Activated naive CD4-positive, alpha-beta T cell treated with anti-CD3 and anti-CD28 coated beads, Interleukin-2, amount 50 U/mL, for 72 hours (primary cell): ENCODE measurements around the gene KRTAP9-3. TPM values are rescaled to one million over a fixed set of nuclear protein-coding genes. Genes with fewer than 3 reads are reported as not detected.
A peak's percentile ranks its signal among the peaks of the same experiment; 100 is the strongest.
"Not testable (repeated sequence)": the region's sequence is repeated elsewhere in the genome, so short reads cannot be mapped to it uniquely, and the experiment has no call there.

Experiments used
- ATAC-seq, 2 donors: fragments of 150-1000 bp; cut with Tn5 transposase; 2 replicates each; pipeline ENCODE4 v1.10.0; 2021; ENCODE audit warnings: mild to moderate bottlenecking in 2 of 2, moderate library complexity in 2 of 2
- DNase-seq, 2 donors: peaks; one replicate each; pipeline ENCODE4 v3.0.0; 2021 to 2022; ENCODE audit warnings: low spot score in 2 of 2
- H3K27ac Mint-ChIP-seq, 2 donors: one replicate each; pipeline ENCODE4 v1.8.0; 2022; ENCODE audit warnings: mild to moderate bottlenecking in 2 of 2, mixed read lengths in 2 of 2
- H3K36me3 Mint-ChIP-seq, 2 donors: one replicate each; pipeline ENCODE4 v1.8.0; 2022; ENCODE audit warnings: mixed read lengths in 2 of 2
- H3K9me3 Mint-ChIP-seq, 2 donors: one replicate each; pipeline ENCODE4 v1.8.0; 2022; ENCODE audit warnings: mixed read lengths in 2 of 2
- total RNA-seq, 2 donors: library from RNA; stranded (reverse); gene quantifications; one replicate each; pipeline ENCODE4 v1.2.3, GENCODE V29; 2022

KRTAP9-3 gene
- total RNA-seq, 2 donors from 2014 or later: not detected

GRCh38 chr17:41237116-41237515 is 4.9 kb downstream of the KRTAP9-3 start:
- H3K36me3 Mint-ChIP-seq, DNase-seq, H3K9me3 Mint-ChIP-seq, H3K27ac Mint-ChIP-seq, ATAC-seq: not testable (repeated sequence)

GRCh38 chr17:41237949-41238437 is 5.7 kb downstream of the KRTAP9-3 start, which contains the start of gene KRTAP9-8:
TSS of gene KRTAP9-8 (plus strand) at chr17:41237999. CDS start at chr17:41238052, 53 bp downstream.
- H3K27ac Mint-ChIP-seq, H3K9me3 Mint-ChIP-seq, H3K36me3 Mint-ChIP-seq, DNase-seq, ATAC-seq: not testable (repeated sequence)

GRCh38 chr17:41246995-41247787 is 14.9 kb downstream of the KRTAP9-3 start:
- ATAC-seq, DNase-seq, H3K9me3 Mint-ChIP-seq, H3K36me3 Mint-ChIP-seq: not testable (repeated sequence)
- peak overlapping the region in 1 of 2 donors; percentile 5 for H3K27ac Mint-ChIP-seq

GRCh38 chr17:41249637-41250240 is 17.5 kb downstream of the KRTAP9-3 start, which contains the start of gene KRTAP9-4:
TSS of gene KRTAP9-4 (plus strand) at chr17:41249687. CDS start at chr17:41249721, 34 bp downstream.
- not testable (repeated sequence) for DNase-seq, ATAC-seq, H3K27ac Mint-ChIP-seq, H3K9me3 Mint-ChIP-seq, H3K36me3 Mint-ChIP-seq

- H3K9me3 Mint-ChIP-seq: no peaks in the 10 kb centered on the region
- no peak for DNase-seq
- H3K36me3 Mint-ChIP-seq: no peaks in the 10 kb centered on the region
- no peak for ATAC-seq
- no peak overlapping the region for H3K27ac Mint-ChIP-seq
Observed at GRCh38 chr17:41251261-41251660, 19.0 kb downstream of the KRTAP9-3 start.

GRCh38 chr17:41254861-41255260 is 22.6 kb downstream of the KRTAP9-3 start:
- ATAC-seq: no peak
- Mint-ChIP-seq H3K36me3 (no peaks in the 10 kb centered on the region), H3K27ac (no peak overlapping the region), H3K9me3 (no peaks in the 10 kb centered on the region)
- no peak for DNase-seq

- not testable (repeated sequence) for DNase-seq, H3K9me3 Mint-ChIP-seq, H3K36me3 Mint-ChIP-seq, H3K27ac Mint-ChIP-seq, ATAC-seq
Observed at GRCh38 chr17:41255381-41256290, 23.4 kb downstream of the KRTAP9-3 start, which contains the start of gene KRTAP9-9. TSS of gene KRTAP9-9 (plus strand) at chr17:41255384.

- Mint-ChIP-seq H3K27ac (no peak overlapping the region), H3K36me3 (no peaks in the 10 kb centered on the region), H3K9me3 (no peaks in the 10 kb centered on the region)
- ATAC-seq (no peak), DNase-seq (no peak)
Observed at GRCh38 chr17:41256291-41256685, 24.0 kb downstream of the KRTAP9-3 start.

GRCh38 chr17:41258406-41258805 is 26.2 kb downstream of the KRTAP9-3 start:
- Mint-ChIP-seq H3K9me3 (no peaks in the 10 kb centered on the region), H3K27ac (no peak overlapping the region), H3K36me3 (no peaks in the 10 kb centered on the region)
- no peak for ATAC-seq
- DNase-seq: no peak

- Mint-ChIP-seq H3K27ac (no peak overlapping the region), H3K9me3 (no peaks in the 10 kb centered on the region), H3K36me3 (no peaks in the 10 kb centered on the region)
- DNase-seq (no peak), ATAC-seq (no peak)
Observed at GRCh38 chr17:41263212-41263611, 31.0 kb downstream of the KRTAP9-3 start.

- no peak for DNase-seq
- no peaks in the 10 kb centered on the region for H3K9me3 Mint-ChIP-seq
- H3K36me3 Mint-ChIP-seq: no peaks in the 10 kb centered on the region
- ATAC-seq: no peak
- no peak overlapping the region for H3K27ac Mint-ChIP-seq
Observed at GRCh38 chr17:41264599-41264998, 32.4 kb downstream of the KRTAP9-3 start.

GRCh38 chr17:41265078-41265477 is 32.8 kb downstream of the KRTAP9-3 start, which contains the start of gene KRTAP9-6:
TSS of gene KRTAP9-6 (plus strand) at chr17:41265378. CDS start at chr17:41265378, 0 bp downstream.
- DNase-seq (no peak), ATAC-seq (no peak)
- no peaks in the 10 kb centered on the region for H3K36me3 Mint-ChIP-seq
- H3K27ac Mint-ChIP-seq: no peak within 1 kb of the TSS
- H3K9me3 Mint-ChIP-seq: no peaks in the 10 kb centered on the region

GRCh38 chr17:41267711-41268110 is 35.5 kb downstream of the KRTAP9-3 start:
- H3K36me3 Mint-ChIP-seq: no peaks in the 10 kb centered on the region
- no peaks in the 10 kb centered on the region for H3K9me3 Mint-ChIP-seq
- ATAC-seq: no peak
- no peak overlapping the region for H3K27ac Mint-ChIP-seq
- DNase-seq: no peak

GRCh38 chr17:41271323-41271722 is 39.1 kb downstream of the KRTAP9-3 start:
- H3K9me3 Mint-ChIP-seq, H3K36me3 Mint-ChIP-seq, ATAC-seq, DNase-seq, H3K27ac Mint-ChIP-seq: not testable (repeated sequence)

GRCh38 chr17:41271858-41272257 is 39.6 kb downstream of the KRTAP9-3 start:
- DNase-seq: no peak
- no peaks in the 10 kb centered on the region for H3K36me3 Mint-ChIP-seq
- H3K9me3 Mint-ChIP-seq: no peaks in the 10 kb centered on the region
- no peak for ATAC-seq
- H3K27ac Mint-ChIP-seq: no peak overlapping the region

- not testable (repeated sequence) for ATAC-seq, H3K9me3 Mint-ChIP-seq, DNase-seq, H3K27ac Mint-ChIP-seq, H3K36me3 Mint-ChIP-seq
Observed at GRCh38 chr17:41275648-41276190, 43.5 kb downstream of the KRTAP9-3 start, which contains the start of gene KRTAP9-7. TSS of gene KRTAP9-7 (plus strand) at chr17:41275698. CDS start at chr17:41275698, 0 bp downstream.
